Middle frontal gyrus (tissue), 1 donor: ENCODE measurements around the gene RAET1E.
"Not testable (repeated sequence)": the region's sequence is repeated elsewhere in the genome, so short reads cannot be mapped to it uniquely, and the experiment has no call there.

ENCODE experiments used
- DNase-seq: peaks from one replicate; pipeline ENCODE4 v3.0.0-alpha.2; 2015; ENCODE audit warnings: low spot score; ENCODE audit errors: extremely low spot score

RAET1E gene

GRCh38 chr6:149927025-149927424 lies 29.1 kb upstream of the RAET1E start:
- not testable (repeated sequence) for DNase-seq

DNA sequence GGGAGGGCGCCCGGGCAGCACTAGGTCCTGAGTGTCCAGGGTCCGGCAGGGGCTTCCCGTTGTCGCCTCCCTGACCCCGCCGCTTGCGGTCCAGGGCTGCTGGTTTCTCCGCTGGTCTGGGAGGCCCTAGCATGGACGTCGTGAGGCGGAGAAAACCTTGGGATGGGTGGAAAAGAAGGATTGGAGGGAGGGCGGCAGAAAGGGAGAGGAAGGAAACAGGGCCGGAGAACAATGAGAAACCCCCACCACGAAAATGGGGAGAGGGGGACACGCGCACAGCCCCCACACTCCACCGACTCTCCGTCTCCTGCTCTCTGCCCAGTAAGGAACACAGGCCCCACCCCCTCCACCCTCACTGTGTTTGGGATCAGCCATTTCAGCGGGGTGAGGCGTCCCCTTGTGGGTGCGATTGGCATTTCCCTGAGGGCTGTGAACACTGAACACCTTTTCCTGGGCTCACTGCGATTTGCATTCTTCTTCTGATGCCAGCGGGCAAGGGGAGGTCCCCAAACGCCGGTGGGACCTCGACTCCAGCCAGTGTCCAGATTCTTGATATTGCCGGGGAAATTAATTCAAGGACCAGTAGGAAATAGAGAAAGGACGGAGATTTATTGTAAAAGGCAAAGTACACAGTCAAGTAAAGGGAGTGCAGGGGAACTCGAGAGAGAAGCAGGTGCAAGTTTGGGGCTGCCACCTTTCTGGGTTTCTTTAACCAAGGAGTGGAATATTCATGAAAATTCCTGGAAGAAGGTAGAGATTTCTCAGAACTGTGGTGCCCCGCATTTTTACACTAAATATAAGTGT lies 28.3 kb upstream of the RAET1E start:
- peak; percentile 29 for DNase-seq

- DNase-seq, result no peak
These were observed 27.5 kb upstream of the RAET1E start for GRCh38 chr6:149925253-149925973.

DNA sequence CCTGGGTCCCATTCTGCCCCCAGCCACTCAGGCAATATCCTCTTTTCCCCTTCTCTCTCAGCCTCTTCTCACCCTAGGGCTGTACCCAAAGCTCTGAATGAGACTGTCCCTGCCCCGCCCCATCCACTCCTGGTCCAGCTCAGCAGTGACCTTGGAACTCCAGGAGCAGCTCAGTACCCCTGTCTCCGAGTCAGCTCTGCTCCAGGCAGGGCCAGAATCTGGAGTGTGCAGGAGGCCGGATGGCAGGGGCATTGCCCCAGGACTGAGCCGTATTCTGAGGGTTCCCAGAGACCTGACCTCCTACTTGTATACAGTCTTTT lies 27.0 kb upstream of the RAET1E start:
- DNase-seq, result no peak

DNA sequence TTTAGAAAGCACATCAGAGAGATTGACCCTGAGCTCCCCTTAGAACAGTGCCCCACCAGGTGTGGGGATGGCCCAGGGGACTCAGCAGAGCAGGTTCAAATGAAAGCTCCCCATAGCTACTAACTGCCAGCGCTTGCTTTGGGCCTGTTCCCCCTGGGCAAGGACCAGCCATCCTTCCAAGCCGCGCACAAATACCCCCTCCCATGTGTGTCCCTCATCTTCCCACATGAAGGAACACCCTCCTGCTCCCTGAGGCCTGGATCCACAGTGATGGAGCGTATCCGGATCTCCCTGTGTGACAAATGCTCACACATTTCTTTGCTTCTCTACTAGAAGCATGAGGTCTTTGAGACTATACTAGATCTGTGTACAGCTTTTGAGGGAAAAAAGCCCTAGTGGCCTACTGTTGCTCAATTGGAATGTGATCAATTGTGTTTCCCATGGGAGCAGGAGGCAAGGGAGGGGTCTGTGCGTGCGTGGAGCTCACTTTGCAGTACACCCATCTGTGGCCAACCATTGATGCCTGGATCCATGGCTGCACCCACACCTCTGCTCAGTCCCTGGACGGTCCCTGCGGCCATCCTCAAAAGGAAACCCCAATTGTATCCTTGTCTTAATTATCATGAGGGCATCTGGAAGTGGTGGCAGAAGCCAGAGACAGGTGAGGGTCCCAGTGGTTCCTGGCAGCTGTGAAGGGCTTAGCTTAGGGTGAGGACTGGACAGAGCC lies 26.5 kb upstream of the RAET1E start:
- DNase-seq, result no peak

DNA sequence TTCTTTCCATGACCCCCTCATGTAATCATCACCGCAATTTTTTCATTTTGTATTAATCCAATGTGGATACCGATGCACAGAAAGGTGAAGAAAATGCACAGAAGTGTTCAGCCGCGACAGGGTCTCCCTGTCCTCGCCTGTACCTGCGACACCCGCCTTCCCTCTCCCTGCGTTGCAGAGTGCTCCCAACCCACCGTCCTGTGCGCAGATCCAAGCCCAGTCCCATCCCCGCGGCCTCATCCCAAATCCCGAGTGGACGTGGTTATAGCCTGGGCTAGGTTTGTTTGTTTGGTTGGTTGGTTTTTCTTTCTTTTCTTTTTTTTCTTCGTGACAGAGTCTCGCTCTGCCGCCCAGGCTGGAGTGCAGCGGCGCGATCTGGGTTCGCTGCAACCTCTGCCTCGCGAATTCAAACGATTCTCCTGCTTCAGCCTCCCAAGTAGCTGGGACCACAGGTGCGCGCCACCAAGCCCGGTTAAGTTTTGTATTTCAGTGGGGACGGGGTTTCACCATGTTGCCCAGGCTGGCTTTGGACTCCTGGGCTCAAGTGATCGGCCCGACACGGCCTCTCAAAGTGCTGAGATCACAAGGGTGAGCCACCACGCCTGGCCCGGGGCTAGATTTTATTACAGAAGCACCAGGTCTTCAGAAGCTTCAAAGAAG lies 25.5 kb upstream of the RAET1E start:
- no peak for DNase-seq

- DNase-seq, result peak; percentile 27
These were observed 24.9 kb upstream of the RAET1E start, which contains the start of gene RAET1G for GRCh38 chr6:149922642-149923326. RAET1G (minus strand) TSS chr6:149923121; CDS start chr6:149923010, 111 bp downstream.

- DNase-seq, result not testable (repeated sequence)
These were observed 24.2 kb upstream of the RAET1E start for GRCh38 chr6:149922091-149922490.

- no peak for DNase-seq
These were observed 23.4 kb upstream of the RAET1E start for GRCh38 chr6:149921361-149921760.

GRCh38 chr6:149919834-149920225 lies 21.9 kb upstream of the RAET1E start:
- no peak for DNase-seq

GRCh38 chr6:149919126-149919833 lies 21.4 kb upstream of the RAET1E start:
- not testable (repeated sequence) for DNase-seq

GRCh38 chr6:149918151-149918905 lies 20.4 kb upstream of the RAET1E start:
- no peak for DNase-seq

- DNase-seq, result no peak
These were observed 19.8 kb upstream of the RAET1E start for GRCh38 chr6:149917679-149918078.

DNA sequence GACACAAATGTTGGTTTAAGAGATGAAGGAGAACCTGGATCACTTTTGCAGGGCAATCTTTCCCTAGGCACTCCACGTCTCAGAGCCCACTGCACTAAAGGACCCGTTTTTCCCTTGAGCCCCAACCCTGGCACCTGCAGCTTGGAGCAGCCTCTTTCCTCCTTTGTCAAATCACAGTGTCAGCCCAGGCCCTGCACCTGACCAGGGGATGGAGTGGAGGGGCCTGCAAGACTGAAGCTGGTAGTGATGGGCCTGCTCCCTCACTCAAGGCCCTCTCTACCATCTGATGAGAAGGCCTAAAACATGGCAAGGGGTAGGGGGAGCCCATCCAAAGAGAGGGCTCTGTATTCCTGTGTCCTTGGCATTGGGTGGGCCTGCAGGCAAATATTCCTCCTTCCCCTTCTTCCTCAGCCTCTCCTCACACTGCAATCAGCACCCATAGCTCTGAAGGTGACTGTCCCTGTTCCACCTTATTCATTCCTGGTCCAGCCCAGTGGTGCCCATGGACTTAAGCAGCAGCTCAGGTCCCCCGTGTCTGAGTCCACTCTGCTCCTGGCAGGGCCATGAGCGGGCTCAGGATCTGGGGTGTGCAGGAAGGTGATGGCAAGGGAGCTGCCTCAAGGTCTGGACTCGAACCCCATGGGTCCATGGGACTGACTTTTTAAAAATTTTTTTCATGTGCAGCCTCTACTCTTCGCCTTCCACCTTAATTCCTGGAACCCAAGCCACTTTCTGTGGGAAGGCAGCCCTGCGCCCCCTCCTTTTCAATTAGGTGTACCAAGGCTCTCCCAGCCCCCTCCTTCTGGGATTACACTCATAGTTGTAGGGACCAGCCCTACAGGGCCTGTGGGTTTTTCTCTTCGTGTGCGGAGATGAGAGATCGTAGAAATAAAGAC lies 18.3 kb upstream of the RAET1E start:
- no peak for DNase-seq

DNA sequence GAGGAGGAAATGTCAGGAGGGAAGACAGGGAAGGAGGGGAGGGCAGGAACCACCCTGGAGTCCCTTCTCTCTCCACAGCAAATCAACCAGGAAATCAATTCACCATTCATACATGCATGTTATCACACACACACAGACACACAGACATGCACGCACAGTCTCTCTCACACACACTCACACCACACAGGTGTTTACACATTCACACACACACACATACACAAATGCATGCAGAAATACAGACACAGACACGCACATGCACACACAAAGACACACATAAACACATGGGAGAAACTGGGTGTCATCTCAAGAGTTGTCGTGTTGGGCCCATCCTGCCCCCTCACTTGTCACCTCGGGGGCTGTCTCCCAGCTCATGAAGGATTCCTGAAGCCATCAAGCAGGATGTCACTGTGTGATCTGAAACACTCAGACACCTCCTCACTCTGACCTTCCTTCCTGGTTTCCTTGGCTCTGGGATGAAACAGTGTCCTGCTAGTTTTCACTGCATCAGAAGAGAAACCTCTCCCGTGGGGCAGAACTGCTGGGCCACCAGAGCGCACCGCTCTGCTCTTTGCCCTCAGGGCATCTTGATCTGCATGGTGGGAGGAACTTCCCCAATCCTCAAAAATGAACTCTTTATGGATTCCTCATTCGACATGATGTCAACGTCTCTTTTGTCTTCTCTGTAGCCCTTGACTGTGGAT lies 15.8 kb upstream of the RAET1E start:
- DNase-seq, result no peak

DNA sequence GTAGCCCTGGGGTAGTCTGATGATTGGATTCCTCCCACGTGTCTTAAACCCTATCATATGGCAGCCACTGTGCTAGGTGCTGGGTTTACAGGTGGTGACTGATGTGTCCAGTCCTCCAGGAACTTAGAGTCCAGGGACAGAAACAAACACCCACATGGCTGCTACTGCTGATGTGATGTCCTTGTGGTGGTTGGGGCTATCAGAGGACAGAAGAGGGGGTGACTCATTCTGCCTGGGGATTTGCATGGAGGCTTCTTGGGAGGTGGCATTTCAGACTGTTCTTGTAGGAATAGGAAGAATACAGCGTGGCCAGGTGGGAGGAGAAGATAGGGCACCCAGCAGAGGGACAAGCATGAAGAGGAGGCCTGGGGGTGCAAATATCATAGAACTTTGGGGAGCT lies 15.2 kb upstream of the RAET1E start:
- no peak for DNase-seq

DNA sequence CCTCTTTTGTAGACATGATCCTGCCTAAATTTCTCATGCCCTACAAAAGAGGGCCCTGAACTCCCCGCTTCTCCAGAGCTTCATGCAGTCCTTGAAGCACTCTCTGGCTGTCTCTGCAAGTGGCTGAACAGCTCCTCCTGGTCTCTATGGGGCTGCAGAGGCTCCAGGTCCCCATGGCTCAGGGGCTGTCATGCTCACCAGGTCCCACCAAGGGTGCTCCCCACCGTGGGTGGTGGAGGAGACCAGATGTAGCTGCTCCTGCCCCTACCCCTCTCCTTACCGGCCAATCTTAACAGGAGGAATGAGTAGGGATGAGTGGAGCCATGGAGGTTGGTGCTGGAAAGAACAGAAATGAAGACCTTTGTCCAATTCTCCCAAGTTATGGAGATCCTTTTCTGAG lies 14.8 kb upstream of the RAET1E start:
- not testable (repeated sequence) for DNase-seq

DNA sequence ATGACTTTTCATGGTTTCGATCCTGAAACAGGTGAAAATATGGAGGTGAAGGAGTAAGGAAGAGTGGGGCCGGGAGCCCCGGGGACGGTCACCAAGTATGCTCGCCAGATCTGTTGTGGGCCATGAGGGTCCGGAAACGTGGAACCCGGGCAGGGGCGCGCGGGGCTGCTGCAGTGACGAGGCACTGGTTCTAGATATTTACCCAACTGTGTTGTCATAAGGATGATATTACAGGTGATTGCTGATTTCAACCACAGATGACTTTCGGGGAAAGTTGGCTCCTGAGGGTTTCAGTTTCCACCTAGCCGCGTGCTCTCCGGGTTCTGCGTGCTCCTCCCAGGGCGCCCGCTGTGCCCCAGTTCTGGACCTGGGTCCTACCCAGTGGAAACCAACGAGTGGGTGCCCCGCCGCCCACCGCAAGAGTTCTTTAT lies 12.8 kb upstream of the RAET1E start:
- no peak for DNase-seq
